ENCODE data around the gene RPS16.

The RPS16 gene

DNA sequence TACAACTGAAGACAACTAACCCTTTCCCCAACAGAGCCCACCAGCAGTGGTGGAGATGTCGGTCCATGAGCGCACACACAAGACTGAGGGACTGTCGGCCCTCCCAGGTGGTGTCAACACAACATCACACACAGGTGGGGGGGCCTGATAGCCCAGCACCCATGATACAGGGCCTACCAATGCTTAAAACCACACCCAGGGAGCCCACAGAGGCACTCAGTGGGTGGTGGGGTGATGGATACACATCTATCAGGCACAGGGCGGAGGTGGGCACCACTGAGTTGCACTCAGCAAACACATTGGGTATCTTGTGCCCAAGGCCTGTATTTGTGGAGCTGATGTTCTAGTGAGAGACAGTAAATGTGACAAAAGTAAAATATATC, 36.1 kb downstream of the RPS16 start:
- CTCF ChIA-PET: interaction anchor here (2.9 to 7.8 kb wide), 2 partner anchors 12 to 15 kb away, joined by 14 to 119 read pairs; partner anchors contain the start of gene PLEKHG2

GRCh38 chr19:39398297-39398864, 37.4 kb downstream of the RPS16 start:
- CTCF ChIA-PET: interaction anchor here (0.8 to 7.8 kb wide), 10 partner anchors 10 to 70 kb away, joined by 3 to 119 read pairs (median 5); partner anchors contain the start of genes PLEKHG2 and SAMD4B
- POLR2A ChIA-PET: interaction anchor here (1.5 to 3.0 kb wide), 3 partner anchors 10 to 56 kb away, joined by 5 to 46 read pairs (median 40); partner anchors contain the start of genes PLEKHG2, SAMD4B and ZFP36
- no peaks in the 10 kb centered on the region for H3K9me3 ChIP-seq (ENCODE audit: control extremely low read depth in 1 of 5, control insufficient read depth in 4 of 5, insufficient read depth in 2 of 5, low read depth in 1 of 5, low read length in 4 of 5)
- H3K27me3 ChIP-seq (replicated peaks in 2 of 5; ENCODE audit: control insufficient read depth in 4 of 5, insufficient read depth in 5 of 5, low read length in 4 of 5): no peaks in the 10 kb centered on the region
- peak overlapping the region; percentile 55 to 79 for H3K27ac ChIP-seq (ENCODE audit: insufficient read depth in 1 of 2, low read depth in 1 of 2, low read length in 2 of 2, poor library complexity in 1 of 2, severe bottlenecking in 2 of 2)
- peak in 2 of 3 donors; percentile 53 to 54 for DNase-seq
- H3K4me1 ChIP-seq (ENCODE audit: control extremely low read depth in 1 of 4, control insufficient read depth in 4 of 4, insufficient read depth in 4 of 4, low read length in 3 of 4): peaks cover 12 to 57% (median 44%) of the 10 kb centered on the region in 4 experiments
- peaks cover 13 to 20% (median 18%) of the 10 kb centered on the region in 4 experiments for H3K36me3 ChIP-seq (ENCODE audit: control insufficient read depth in 4 of 4, insufficient read depth in 4 of 4, low read length in 3 of 4)
- 86% methylated on average over 10 of the region's 11 CpGs for WGBS (ENCODE audit: insufficient coverage)
- peak overlapping the region in 1 of 7 experiments; percentile 21 for H3K4me3 ChIP-seq (ENCODE audit: control insufficient read depth in 1 of 7, extremely low read depth in 1 of 7, insufficient read depth in 4 of 7, low read depth in 2 of 7, low read length in 6 of 7)

More for the DNA sequence above, 36.1 kb downstream of the RPS16 start:
- H3K4me1 ChIP-seq (ENCODE audit: control extremely low read depth in 1 of 4, control insufficient read depth in 4 of 4, insufficient read depth in 4 of 4, low read length in 3 of 4): peaks cover 12 to 70% (median 54%) of the 10 kb centered on the region in 4 experiments
- no peaks in the 10 kb centered on the region for H3K9me3 ChIP-seq (ENCODE audit: control extremely low read depth in 1 of 5, control insufficient read depth in 4 of 5, insufficient read depth in 2 of 5, low read depth in 1 of 5, low read length in 4 of 5)
- no peaks in the 10 kb centered on the region for H3K27me3 ChIP-seq (replicated peaks in 2 of 5; ENCODE audit: control insufficient read depth in 4 of 5, insufficient read depth in 5 of 5, low read length in 4 of 5)
- POLR2A ChIA-PET: interaction anchor here (2.4 kb wide), 1 partner anchor 10 kb away, joined by 12 read pairs; no protein-coding TSS in a partner anchor
- WGBS (ENCODE audit: insufficient coverage): 100% methylated on average over 3 of the region's 4 CpGs
- H3K27ac ChIP-seq (ENCODE audit: insufficient read depth in 1 of 2, low read depth in 1 of 2, low read length in 2 of 2, poor library complexity in 1 of 2, severe bottlenecking in 2 of 2): no peak overlapping the region
- peaks cover 7 to 12% (median 10%) of the 10 kb centered on the region in 4 experiments for H3K36me3 ChIP-seq (ENCODE audit: control insufficient read depth in 4 of 4, insufficient read depth in 4 of 4, low read length in 3 of 4)
- no peak for DNase-seq
- H3K4me3 ChIP-seq (ENCODE audit: control insufficient read depth in 1 of 7, extremely low read depth in 1 of 7, insufficient read depth in 4 of 7, low read depth in 2 of 7, low read length in 6 of 7): no peak overlapping the region

- Histone ChIP-seq H3K36me3 (ENCODE audit: control insufficient read depth in 4 of 4, insufficient read depth in 4 of 4, low read length in 3 of 4) (peaks cover 13 to 22% (median 20%) of the 10 kb centered on the region in 4 experiments), H3K27me3 (replicated peaks in 2 of 5; ENCODE audit: control insufficient read depth in 4 of 5, insufficient read depth in 5 of 5, low read length in 4 of 5) (no peaks in the 10 kb centered on the region), H3K27ac (ENCODE audit: insufficient read depth in 1 of 2, low read depth in 1 of 2, low read length in 2 of 2, poor library complexity in 1 of 2, severe bottlenecking in 2 of 2) (peak overlapping the region; percentile 55 to 79), H3K4me1 (ENCODE audit: control extremely low read depth in 1 of 4, control insufficient read depth in 4 of 4, insufficient read depth in 4 of 4, low read length in 3 of 4) (peaks cover 12 to 50% (median 37%) of the 10 kb centered on the region in 4 experiments), H3K9me3 (ENCODE audit: control extremely low read depth in 1 of 5, control insufficient read depth in 4 of 5, insufficient read depth in 2 of 5, low read depth in 1 of 5, low read length in 4 of 5) (no peaks in the 10 kb centered on the region), H3K4me3 (ENCODE audit: control insufficient read depth in 1 of 7, extremely low read depth in 1 of 7, insufficient read depth in 4 of 7, low read depth in 2 of 7, low read length in 6 of 7) (peak overlapping the region in 2 of 7 experiments; percentile 21)
- POLR2A ChIA-PET: interaction anchor here (1.5 to 3.0 kb wide), 3 partner anchors 10 to 55 kb away, joined by 5 to 46 read pairs (median 40); partner anchors contain the start of genes PLEKHG2, SAMD4B and ZFP36
- DNase-seq: peak; percentile 85 to 92 (median 89)
- 49% methylated on average over 10 of the region's 17 CpGs for WGBS (ENCODE audit: insufficient coverage)
- CTCF ChIA-PET: interaction anchor here (0.5 to 7.8 kb wide), 13 partner anchors 7 to 71 kb away, joined by 3 to 119 read pairs (median 3); partner anchors contain the start of genes PLEKHG2 and SAMD4B
Observed at GRCh38 chr19:39397360-39398296, 38.1 kb downstream of the RPS16 start.

DNA sequence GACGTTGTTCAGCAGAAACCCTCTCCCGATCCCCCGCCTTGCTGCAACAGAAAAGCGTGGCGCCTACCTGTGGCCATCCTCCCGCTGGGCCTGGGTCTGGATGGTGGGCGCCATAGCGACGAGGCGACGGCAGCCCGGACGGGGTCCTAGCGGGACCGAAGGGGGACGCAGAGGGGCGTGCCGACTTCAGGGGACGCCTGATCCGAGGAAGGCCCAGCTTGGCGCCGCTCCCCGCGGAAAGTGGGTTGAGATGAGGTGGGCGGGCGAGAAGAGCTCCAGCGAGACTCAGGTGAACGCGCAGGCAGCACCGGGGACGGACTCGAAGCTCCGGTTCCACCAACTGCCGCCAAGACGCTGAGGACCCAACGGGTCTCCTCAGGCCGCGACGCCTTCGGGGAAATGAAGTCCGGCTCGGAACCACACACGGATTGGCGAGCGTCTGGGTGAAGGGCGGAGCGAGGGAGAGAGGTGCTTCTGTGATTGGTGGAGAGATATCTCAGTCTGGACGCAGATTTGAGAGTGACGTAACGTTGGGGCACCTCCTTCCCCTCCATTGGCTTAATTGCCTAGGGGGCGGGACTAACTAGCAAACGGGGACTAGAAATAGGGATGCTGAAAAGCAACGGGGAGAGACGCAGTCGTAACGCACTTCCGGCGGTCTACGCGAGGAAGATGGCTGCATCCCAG, 44.9 kb downstream of the RPS16 start, which contains the start of the genes MED29 and PAF1:
Gene MED29, plus strand, starts transcription at position 628 of the 687 bp plus-strand sequence. Its CDS starts 45 bp downstream, at position 673.
Gene PAF1, minus strand, starts transcription at position 356 of the 687 bp plus-strand sequence. Its CDS starts 242 bp downstream, at position 114.
- peak; percentile 100 for DNase-seq
- WGBS (ENCODE audit: insufficient coverage): under 1% methylated on average over 58 of the region's 60 CpGs
- Histone ChIP-seq H3K27ac (ENCODE audit: insufficient read depth in 1 of 2, low read depth in 1 of 2, low read length in 2 of 2, poor library complexity in 1 of 2, severe bottlenecking in 2 of 2) (peak within 1 kb of the TSS; percentile 98 to 99), H3K9me3 (ENCODE audit: control extremely low read depth in 1 of 5, control insufficient read depth in 4 of 5, insufficient read depth in 2 of 5, low read depth in 1 of 5, low read length in 4 of 5) (no peaks in the 10 kb centered on the region), H3K4me3 (ENCODE audit: control insufficient read depth in 1 of 7, extremely low read depth in 1 of 7, insufficient read depth in 4 of 7, low read depth in 2 of 7, low read length in 6 of 7) (peak within 1 kb of the TSS; percentile 55 to 99 (median 98)), H3K4me1 (ENCODE audit: control extremely low read depth in 1 of 4, control insufficient read depth in 4 of 4, insufficient read depth in 4 of 4, low read length in 3 of 4) (peaks cover 7 to 22% (median 19%) of the 10 kb centered on the region in 4 experiments), H3K36me3 (ENCODE audit: control insufficient read depth in 4 of 4, insufficient read depth in 4 of 4, low read length in 3 of 4) (peaks cover 13 to 52% (median 46%) of the 10 kb centered on the region in 4 experiments), H3K27me3 (replicated peaks in 2 of 5; ENCODE audit: control insufficient read depth in 4 of 5, insufficient read depth in 5 of 5, low read length in 4 of 5) (no peaks in the 10 kb centered on the region)
- POLR2A ChIA-PET: interaction anchor here (0.6 to 2.2 kb wide), 15 partner anchors 9 to 107 kb away, joined by 3 to 21 read pairs (median 3); partner anchors contain the start of genes GMFG, PLEKHG2, RPS16 and SAMD4B
- CTCF ChIA-PET: interaction anchor here (0.6 to 4.6 kb wide), 5 partner anchors 10 to 137 kb away, joined by 3 to 34 read pairs (median 4); partner anchors contain the start of gene PLEKHG2

GRCh38 chr19:39390451-39390750, 45.3 kb downstream of the RPS16 start:
- ChIA-PET CTCF (interaction anchor here (4.6 kb wide), 1 partner anchor 21 kb away, joined by 34 read pairs; the partner anchor contains the start of gene PLEKHG2), POLR2A (interaction anchor here (0.6 to 2.2 kb wide), 11 partner anchors 9 to 55 kb away, joined by 3 to 21 read pairs (median 6); partner anchors contain the start of genes GMFG, PLEKHG2, RPS16 and SAMD4B)
- no peak for DNase-seq
- whole genome bisulfite sequencing (ENCODE audit: insufficient coverage): 0% methylated on average over 10 of the region's 10 CpGs
- H3K9me3 ChIP-seq (ENCODE audit: control extremely low read depth in 1 of 5, control insufficient read depth in 4 of 5, insufficient read depth in 2 of 5, low read depth in 1 of 5, low read length in 4 of 5): no peaks in the 10 kb centered on the region
- H3K4me1 ChIP-seq (ENCODE audit: control extremely low read depth in 1 of 4, control insufficient read depth in 4 of 4, insufficient read depth in 4 of 4, low read length in 3 of 4): peaks cover 7 to 22% (median 19%) of the 10 kb centered on the region in 4 experiments
- H3K4me3 ChIP-seq (ENCODE audit: control insufficient read depth in 1 of 7, extremely low read depth in 1 of 7, insufficient read depth in 4 of 7, low read depth in 2 of 7, low read length in 6 of 7): peak overlapping the region; percentile 55 to 99 (median 98)
- H3K27me3 ChIP-seq (replicated peaks in 2 of 5; ENCODE audit: control insufficient read depth in 4 of 5, insufficient read depth in 5 of 5, low read length in 4 of 5): no peaks in the 10 kb centered on the region
- H3K27ac ChIP-seq (ENCODE audit: insufficient read depth in 1 of 2, low read depth in 1 of 2, low read length in 2 of 2, poor library complexity in 1 of 2, severe bottlenecking in 2 of 2): peak overlapping the region; percentile 98 to 99
- peaks cover 13 to 56% (median 49%) of the 10 kb centered on the region in 4 experiments for H3K36me3 ChIP-seq (ENCODE audit: control insufficient read depth in 4 of 4, insufficient read depth in 4 of 4, low read length in 3 of 4)

Data from common myeloid progenitor, CD34-positive (primary cell).